ENCODE measurements around the gene WDFY2.
"Not testable (repeated sequence)": the region's sequence is repeated elsewhere in the genome, so short reads cannot be mapped to it uniquely, and the experiment has no call there.

Gene WDFY2

DNA sequence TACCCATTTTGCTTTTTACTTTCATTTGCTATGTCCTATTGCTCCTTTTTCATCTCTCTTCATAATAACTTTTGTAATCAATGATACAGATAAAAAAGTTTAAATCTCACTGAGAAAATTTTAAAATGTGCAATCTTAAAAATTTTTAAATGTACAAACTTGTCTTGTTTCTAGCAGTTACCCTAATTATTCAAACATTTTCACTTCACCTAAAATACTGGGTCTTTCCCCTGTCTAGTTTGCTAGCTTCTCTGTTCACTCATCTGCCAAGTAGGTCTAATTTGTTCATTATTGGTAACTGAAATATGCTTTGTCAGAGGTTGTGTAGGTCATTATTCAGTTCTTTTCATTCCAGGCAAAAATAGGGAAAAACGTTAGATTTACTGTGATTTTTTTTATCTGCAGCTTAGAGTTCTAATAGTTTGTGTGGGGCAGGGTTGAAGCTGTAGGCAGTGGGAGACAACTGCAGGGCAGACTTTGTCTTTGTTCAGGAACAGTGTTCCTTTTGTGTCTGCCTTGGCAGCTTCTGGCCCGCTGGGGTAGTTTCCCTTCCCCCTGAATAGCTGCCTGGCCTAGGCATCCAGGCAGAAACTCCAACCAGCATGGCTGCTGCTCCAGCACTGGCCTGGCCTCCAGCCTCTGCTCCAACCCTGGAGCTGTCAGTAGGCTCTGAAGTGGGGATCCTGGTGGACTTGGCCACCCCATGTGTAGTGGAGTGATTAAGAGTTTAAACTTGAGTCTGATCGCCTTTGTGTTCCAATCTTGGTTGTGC is 48.5 kb downstream of the WDFY2 start:
- DNase-seq (ENCODE audit: low spot score), result no peak

DNA sequence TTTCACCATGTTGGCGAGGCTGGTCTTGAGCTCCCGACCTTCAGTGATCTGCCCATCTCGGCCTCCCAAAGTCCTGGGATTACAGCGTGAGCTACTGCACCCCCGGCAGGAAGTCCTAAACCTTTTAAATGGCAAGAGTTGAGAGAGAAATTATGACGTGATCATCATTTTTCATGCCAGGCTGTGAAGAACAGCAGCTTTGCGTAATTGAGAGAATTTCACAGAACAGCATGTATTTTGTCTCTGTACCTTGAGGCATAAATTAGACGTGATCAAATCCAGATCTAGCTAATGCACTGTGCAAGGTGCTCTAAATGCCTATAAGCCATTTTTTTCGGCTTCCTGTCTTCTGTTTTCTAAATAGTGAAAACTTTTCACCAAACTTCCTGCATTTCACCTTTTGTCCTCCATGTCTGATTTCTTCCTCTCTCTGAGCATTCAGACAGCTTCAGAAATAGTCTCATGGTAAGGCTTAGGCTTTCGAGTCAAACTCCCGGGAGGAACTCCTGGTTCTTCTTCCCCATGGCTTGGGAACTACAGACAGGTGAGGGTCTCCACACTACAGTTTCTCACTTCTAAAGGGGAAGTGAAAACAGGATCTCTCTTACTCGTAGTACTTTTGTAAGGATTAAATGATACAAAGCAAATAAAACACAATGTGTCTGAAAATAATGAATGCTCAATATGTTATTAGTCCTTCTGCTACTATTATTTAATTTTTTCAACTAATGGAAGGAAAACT is 51.0 kb downstream of the WDFY2 start:
- no peak for DNase-seq (ENCODE audit: low spot score)

DNA sequence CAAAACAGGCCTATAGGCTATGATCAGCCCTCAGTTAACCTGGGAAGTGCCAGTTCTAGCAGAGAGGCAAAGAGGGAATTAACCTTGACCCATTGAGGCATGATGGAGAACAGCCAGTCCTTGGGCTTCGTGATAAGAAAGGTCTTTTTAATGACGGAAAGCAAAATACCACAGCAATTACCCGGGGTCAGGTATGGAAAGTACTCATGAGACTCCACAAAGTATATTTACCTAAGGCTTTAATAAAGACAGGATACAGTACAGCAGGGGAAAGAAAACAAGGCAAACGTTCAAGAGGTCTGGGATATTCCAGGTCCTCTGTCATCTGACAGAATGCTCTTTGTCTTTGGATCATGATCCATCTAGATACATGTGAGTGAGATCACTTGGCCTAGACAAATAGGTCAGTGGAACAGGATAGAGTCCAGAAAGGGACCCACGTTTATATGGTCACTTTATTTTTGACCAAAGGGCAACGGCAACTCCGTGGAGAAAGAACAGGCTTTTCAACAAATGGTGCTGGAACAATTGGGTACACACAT is 52.2 kb downstream of the WDFY2 start:
- no peak for DNase-seq (ENCODE audit: low spot score)

DNA sequence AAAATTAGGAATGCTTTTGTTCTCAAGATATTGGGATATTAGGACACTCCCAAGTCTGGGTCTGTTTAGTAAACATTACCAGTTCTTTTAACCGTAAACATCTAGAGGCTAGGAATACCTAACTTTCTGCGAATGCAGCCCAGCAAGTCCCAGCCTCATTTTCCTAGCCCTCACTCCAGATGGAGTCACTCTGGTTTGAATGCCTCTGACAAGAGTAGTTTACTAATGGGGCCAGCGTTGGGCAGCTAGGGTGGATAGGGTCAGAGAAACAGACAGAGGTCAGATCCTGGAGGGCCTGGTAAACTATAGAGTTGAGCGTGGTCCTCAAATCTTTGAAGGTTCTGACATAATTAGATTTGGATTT is 53.6 kb downstream of the WDFY2 start:
- no peak for DNase-seq (ENCODE audit: low spot score)

DNA sequence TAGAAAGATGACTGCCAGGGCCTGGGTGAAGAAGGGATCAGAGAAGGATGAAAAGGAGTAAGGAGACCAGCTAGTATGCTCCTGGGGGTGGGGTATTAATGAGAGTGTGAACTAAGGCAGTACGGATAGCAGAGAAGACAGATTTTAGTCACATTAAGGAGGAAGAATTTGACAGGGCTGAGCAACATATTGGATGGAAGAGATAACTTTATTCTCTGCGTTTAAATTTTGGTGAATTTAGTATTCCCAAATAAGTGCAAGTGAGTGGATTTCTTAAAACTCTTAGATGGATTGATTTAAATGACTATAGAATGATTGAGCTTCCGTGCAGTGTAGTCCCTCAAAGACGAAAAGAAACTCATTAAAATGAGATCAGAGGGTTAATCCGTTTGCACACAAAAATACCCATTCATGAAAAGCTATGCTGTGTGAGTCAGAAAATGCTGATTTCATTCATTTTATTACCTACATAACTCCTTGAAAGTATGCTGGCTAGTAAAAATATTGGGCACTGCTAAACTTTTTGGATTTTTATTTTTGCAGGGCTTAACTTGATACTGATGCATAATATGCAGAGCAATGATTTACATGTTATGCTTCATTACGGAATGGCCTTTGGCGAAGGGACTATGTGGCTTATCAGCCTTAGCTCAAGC is 54.1 kb downstream of the WDFY2 start:
- DNase-seq (ENCODE audit: low spot score), result no peak

DNA sequence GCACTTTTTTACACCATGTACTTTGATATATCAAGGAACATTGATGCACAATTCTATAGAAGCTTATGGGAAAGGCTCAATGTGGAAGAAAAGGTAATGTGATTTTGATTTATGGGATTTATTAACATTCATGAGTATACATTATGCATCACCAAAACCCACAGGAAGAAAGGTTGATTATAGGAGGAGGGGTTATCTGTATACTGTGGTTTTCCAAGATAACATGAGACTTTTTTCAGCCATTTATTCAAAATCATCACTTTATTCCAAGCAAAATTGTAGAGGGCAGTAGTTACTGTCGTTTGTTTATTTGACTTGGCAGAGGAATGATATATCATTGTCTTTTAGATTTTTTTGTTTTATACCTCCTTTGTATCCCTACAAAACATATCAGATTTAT is 54.9 kb downstream of the WDFY2 start:
- DNase-seq (ENCODE audit: low spot score), result no peak

DNA sequence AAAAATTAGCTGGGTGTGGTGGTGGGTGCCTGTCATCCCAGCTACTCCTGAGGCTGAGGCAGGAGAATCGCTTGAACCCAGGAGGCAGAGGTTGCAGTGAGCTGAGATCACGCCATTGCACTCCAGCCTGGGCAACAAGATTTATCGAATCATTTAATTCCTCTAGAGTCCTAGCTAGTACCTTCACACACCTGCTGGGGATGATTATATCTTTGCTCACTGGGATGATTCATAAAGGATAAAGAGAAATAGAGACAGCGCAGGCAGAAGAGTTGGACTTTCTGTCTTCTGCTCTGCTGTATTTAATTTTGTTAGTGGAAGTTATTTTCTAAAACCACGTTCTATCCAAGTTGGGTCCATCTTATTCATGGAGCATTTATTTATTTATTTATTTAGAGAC is 56.4 kb downstream of the WDFY2 start:
- not testable (repeated sequence) for DNase-seq (ENCODE audit: low spot score)

DNA sequence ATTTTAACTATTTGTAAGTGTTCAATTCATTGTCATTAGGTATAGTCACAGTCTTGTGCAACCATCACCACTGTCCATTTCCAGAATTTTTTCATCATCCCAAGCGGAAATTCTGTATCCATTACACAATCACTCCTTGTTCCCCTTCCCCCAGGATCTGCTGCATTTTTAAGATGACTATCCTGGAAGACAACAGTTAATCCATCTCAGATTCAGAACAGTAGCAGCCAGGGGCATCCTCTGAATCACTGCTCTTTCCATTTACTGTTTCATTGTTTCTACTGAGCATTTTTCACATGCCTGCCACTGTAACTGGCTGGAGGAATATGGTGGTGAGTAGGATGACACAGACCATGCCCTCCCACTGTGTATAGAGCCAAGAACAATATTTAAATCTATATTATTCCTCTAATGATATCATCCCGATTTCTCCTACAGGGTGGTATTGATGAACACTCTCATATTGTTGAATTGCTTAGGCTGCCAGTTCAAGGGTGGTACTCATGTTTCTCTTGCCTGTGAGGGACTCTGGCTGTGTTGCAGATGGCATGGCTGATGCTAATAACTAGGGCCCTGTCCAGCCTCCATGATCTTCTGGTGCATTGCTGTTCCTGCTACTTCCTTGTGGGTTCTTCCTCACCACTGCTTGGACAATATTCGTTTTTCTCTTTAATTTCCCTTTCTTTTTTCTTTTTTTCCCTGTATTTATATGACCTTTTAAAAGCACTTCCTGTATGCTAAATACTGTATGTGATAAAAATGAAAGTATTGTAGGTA is 59.0 kb downstream of the WDFY2 start:
- DNase-seq (ENCODE audit: low spot score), result no peak

DNA sequence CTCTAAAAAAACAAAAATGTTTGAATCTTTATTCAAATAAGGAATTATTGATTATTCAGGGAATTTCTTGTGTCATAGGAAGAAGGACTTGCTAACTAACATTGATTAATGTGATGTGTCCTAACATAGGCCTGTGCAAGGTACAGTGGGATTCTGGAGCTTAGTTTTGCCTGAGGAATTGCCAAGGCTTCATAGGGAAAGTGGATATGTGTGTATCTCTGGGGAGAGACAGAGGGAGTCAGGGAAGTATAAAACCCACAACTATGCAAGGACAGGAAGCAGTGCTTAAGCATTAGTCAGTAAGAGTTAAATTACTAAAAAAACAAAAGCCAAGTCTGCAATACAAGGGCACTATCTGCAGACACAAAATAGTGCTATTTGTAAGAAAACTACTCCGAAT is 59.6 kb downstream of the WDFY2 start:
- no peak for DNase-seq (ENCODE audit: low spot score)

DNA sequence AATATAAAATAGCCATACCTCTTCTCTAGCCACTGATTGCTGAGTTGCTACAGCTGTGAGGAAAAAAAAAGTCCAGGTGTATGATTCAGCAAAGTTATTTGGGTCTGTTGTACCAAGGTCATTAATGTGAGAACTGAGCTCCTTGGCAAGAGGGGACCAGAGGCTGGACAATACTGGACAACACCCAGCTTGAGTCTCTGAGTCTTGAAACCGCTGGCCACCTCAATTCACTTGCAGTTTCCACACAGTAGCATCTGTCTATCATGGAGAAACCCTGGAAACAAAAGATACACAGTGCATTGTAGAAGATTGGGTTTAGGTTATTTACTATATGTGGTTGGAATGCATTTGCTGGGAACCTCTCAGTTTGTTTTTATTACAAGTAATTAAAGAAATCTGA is 60.4 kb downstream of the WDFY2 start:
- DNase-seq (ENCODE audit: low spot score), result peak; percentile 54

DNA sequence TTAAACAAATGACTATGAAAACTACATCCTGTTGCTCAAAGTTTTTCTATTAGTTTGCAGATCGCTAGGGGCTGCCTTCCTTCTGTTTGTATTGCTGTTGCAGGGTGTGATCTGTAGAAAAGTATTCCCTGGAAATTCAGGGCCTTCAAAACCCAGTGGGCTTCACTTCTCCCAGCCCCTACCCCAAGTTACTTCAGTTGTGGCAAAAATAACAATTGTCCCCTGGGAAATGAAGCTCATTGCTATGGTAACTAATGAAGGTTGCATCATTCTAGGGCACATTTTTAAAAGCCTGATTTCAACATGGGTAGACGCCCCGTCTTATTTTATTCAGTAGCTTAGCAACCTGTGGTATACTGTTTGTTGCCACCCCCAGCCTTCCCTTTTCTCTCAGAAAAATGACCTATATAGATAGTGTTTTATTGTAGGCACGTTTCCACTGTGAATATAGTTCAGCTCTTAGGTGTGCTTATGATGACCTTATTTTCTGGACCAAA is 60.9 kb downstream of the WDFY2 start:
- peak; percentile 89 for DNase-seq (ENCODE audit: low spot score)

DNA sequence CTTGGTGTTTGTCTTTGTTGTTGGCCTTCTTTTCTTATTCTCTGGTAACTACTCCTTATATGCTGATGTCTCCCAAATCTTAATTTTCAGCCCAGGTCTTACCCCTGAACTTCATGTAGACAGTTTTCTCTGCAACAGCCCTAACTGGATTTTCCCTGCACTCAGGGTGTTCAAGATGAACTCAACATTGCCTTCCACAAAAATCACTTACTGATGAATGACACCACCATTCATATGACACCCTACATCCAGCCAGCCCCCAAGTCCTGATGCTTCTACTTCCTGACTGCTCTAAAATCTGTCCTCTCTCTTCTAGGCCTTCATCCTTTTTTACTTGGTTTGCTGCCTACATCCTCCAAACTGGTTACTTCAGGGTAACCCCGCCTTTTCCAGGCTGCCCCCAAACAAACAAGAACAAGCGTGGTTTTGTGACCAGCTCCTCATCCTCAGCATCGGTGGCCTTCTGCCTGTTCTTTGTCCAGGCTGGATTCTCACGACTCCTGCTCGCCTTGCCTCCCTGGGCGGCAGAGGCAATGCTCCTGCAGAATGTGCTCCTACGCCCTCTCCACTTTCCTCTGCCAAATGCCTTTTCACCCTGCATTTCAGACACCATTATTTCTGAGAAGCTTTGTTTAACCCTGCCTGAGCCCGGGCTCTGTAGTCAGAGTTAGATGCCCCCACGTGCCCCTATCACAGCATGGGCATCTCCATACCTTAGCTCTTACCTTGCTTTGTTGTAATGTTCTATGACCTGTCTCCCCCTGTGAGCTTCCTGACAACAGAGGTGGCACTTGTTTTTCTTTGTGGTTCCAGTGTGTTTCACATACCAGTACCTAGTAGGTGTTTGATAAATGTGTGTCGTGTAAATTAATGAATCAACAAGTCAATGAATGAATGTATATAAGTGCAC is 61.8 kb downstream of the WDFY2 start:
- DNase-seq (ENCODE audit: low spot score), result no peak

DNA sequence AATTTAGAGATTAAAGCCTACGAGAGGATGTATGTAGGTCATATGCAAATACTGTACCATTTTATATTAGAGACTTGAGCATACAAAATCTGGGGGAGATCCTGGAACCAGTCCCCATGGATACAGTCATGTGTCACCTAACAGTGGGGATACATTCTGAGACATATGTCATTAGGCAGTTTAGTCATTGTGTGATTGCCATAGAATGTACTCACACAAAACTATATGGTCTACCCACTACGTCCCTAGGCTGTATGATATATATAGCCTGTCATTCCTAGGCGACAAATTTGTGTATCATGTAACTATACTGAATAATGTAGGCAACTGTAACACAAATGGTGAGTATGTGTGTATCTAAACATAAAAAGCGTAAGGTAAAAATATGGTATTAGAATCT is 62.8 kb downstream of the WDFY2 start:
- DNase-seq (ENCODE audit: low spot score), result no peak

DNA sequence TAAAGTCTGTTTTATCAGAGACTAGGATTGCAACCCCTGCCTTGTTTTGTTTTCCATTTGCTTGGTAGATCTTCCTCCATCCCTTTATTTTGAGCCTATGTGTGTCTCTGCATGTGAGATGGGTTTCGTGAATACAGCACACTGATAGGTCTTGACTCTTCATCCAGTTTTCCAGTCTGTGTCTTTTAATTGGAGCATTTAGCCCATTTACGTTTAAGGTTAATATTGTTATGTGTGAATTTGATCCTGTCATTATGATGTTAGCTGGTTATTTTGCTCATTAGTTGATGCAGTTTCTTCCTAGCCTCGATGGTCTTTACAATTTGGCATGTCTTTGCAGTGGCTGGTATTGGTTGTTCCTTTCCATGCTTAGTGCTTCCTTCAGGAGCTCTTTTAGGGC is 67.9 kb downstream of the WDFY2 start:
- not testable (repeated sequence) for DNase-seq (ENCODE audit: low spot score)

DNA sequence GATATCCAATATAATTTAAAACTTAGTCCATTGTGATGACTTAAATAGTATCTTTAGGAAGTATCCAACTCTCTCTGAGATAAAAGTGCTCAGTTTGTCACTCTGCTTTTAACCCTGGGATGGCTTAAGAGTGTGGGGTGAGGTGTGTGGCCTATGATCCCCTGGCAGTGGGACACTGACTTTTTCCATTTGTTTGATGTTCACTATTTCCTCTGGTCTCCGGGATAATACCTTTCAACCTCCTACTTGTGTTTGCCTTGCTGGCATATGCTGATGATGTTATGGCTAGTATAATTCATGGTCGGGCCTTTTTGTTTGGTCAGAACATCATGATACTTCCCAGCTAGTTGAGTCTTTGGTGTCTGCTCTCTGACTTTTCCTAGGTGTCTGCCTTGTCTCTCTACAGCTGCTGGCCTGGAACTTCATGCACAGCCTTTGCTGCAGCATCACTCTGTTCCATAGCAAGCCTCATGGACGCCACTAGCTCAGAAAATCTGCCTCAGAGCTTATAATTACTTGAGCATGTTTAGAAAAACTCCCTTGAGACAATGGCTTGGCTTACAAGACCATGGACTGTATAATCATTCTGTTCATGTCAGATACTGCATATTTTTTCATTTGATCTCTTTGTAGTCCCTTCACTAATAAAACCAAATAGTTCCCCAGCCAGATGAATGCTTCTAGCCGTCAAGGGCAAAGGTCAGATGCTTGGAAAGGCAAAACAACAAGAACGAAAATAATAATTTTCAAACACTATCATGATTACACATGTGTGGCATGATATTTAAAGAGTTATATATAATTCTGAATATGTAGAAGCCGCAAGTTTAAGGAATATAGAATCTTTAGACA is 75.2 kb downstream of the WDFY2 start:
- no peak for DNase-seq (ENCODE audit: low spot score)

DNA sequence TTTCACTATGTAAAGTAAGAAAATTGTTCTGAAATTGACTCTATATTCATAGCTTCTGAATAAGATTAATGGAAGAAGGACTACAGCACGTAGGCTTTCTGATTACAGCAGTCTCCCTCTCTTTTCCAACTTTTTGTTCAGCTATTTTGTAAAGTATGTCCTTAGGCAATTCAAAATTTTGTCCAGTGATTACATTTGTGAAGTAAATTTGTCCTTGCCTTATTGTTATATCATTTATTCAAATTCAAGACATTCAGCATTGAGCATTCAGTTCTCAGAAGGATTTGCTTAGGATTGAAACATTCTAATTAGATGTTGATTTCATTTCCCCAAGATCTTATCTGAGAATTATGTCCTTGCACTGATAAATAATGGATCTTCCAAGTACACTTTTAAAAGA is 76.6 kb downstream of the WDFY2 start:
- no peak for DNase-seq (ENCODE audit: low spot score)

DNA sequence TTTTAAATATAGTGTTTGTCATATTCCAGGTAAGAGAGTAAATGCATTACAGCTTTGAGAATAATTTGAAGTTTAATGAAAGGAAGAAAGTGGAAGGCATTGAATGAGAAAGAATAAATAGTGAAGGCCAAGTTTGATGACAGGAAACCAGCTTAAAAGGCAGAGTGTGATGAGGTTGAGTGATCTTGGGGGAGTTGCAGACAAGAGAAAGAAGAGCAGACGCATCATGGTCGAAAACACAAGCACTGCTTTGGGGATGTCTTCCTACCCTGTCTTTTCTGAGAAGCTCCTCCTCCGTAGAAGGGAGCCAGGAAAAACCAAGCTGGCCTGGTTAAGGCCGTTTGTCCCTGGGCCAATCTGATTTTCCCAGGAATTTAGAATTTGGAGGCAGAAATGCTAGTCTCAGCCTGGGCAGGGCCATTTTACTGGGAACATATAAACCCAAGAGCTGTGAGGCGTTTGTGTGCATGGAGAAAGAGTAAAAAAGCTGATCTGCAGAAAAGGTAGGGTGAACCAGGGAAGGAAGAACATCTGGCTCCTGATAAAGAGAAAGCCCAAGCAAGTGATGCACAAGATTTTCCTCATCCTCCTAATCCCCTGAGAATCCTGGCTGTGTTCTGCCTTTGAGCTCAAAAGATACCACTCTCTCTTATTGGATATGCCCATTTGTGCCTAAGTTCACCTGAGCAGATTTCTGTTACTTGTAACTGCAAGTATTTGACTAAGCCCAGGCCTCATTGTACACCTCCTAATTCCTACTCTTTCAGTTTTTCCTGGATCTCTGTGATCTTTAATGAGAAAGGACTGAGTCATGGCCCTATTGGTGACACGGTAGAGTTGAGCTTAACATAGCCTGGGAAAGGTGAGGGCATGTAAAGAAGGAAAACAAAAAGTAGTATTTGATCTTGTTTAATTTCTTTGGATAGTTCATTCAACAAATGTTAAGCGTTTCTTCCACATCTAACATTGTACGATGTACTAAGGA is 80.0 kb downstream of the WDFY2 start:
- no peak for DNase-seq (ENCODE audit: low spot score)

DNA sequence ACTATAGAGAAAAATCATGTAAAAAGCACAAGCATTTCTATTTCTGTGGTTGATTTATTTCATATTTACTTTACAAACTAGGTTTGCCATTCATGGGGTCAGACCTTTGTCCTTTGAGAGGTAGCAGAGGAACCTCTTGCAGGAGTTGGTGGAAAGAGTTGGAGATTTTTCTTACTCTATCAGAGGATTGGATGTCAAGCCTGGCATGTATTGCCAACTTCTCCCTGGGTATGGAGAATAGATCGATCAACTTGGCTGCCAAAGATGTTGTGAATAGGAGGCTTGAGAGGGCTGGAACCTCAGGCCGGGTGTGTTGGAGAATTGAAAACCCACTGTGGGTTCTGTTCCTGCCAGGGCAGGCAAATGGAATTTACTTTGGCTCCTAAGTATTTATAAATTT is 81.2 kb downstream of the WDFY2 start:
- no peak for DNase-seq (ENCODE audit: low spot score)

DNA sequence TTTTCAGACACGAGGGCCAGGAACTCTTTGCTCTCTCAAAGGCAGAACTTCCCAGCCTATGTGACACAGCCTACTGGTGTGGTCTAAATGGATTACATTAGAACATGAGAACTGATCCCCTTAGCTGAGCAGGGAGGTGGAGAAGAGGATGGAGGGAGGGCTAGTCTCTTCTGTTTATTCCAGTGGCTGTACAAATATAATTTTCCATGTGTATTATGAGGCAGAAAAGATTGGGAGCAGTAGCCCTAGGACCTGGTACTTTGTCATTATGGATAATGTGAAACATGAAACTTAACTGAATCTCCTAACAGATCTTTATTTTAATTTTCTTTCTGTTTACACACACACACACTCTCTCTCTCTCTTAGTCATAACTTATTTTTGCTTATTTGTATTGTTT is 82.1 kb downstream of the WDFY2 start:
- DNase-seq (ENCODE audit: low spot score), result no peak

All from NAMALWA (cell line).